Activated CD4-positive, alpha-beta T cell treated with anti-CD3 and anti-CD28 coated beads for 24 hours (primary cell): ENCODE results near the gene RITA1.

Experiments used
- DNase-seq, 2 donors: peaks; one replicate each; pipeline ENCODE4 v3.0.0-alpha.2; 2020; ENCODE audit warnings: low read depth in 2 of 2

The RITA1 gene

GRCh38 chr12:113230315-113231234, 45.1 kb downstream of the RITA1 start:
- no peak for DNase-seq

- DNase-seq = no peak
Observed at GRCh38 chr12:113231235-113232088, 45.9 kb downstream of the RITA1 start.

DNA sequence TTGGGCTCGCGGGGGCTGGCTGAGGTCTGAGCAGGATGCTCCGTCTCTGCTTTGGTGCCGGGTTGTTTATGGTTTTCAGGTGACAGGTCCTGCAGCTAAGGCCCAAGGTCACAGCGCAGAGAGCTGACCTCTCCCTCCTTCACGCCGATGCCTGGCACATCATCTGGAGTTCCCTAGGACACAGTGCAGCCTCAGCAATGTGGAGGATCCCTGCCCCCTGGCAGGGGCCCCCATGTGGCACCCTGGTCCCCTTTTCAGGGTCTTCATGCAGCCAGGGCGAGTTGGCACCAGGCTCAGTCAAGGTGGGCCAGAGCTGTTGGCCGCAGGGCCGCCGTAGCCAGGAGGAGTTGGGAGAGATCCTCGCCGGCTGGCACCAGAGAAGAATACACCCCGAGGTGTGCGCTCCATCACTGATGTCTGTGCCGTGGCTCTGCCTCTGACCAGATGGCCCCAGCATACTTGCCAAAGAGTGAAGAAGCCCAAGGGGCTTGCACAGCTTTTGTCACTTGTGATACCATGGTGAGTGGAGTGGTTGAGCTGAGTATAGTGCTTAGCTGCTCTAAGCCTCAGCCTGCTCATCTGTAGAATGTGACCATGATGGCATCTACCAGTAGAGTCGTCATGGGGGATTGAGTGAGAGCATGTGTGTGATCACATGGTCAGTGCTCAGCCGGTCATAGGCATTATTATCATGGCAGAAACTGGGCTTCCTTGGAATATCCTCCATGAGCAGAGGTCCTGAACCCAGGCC, 46.7 kb downstream of the RITA1 start:
- DNase-seq = no peak

DNA sequence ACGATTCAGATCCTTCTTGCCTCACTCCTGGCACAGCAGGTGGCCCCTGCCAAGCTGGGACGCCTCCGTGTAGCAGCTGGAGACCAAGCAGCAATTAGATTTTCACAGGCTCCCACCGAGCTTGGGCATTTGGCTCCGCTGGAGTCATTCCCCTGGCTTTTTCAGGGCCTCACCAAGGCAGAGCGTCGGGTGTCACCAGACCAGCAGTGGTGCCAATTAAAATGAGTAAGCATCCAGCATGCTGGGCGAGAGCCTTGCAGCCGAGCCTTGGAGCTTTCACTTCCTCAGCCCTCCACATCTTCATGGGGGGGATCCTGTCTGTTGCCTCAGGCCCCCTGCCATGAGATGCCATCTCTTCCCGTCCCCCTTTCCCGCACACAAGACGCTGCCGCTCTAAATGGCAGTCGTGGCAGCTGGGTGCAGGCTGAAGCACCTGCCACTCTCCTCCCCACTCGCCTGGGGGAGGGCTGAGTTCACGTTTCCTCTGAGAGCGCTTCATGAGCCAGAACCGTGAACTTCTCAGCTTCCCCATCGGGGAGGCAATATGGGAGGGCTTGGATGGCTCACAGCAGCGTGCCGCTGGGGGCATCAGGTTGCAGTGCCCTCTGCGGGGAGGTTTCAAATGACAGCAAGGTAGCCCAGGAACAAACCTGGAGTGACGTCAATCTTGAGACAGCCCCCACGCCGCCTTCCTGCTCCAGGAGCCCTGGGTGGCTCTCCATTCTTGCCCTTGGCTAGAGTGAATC, 47.5 kb downstream of the RITA1 start:
- peak; percentile 26 to 39 for DNase-seq

GRCh38 chr12:113233967-113234366, 48.4 kb downstream of the RITA1 start:
- DNase-seq = no peak

GRCh38 chr12:113234483-113234882, 49.0 kb downstream of the RITA1 start:
- DNase-seq = no peak

DNA sequence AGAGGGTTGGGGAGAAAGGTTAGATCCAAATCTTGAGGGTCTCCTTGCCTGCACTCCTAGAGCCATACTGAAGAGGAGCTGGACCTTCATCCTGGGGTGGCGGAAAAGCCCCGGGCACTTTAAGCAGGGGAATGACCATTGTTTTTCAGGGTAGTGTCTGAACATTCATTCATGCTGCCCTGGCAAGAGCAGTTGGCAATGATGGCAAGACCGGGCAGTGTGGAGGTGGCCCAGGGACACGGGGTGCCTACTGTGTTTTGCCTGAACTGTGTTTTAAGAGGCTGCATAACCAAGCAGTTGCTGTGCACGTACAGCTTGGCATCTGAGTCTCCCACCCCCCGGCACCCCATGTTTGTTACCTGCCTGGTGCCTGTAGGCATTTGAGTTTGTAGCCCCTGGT, 50.5 kb downstream of the RITA1 start:
- no peak for DNase-seq

DNA sequence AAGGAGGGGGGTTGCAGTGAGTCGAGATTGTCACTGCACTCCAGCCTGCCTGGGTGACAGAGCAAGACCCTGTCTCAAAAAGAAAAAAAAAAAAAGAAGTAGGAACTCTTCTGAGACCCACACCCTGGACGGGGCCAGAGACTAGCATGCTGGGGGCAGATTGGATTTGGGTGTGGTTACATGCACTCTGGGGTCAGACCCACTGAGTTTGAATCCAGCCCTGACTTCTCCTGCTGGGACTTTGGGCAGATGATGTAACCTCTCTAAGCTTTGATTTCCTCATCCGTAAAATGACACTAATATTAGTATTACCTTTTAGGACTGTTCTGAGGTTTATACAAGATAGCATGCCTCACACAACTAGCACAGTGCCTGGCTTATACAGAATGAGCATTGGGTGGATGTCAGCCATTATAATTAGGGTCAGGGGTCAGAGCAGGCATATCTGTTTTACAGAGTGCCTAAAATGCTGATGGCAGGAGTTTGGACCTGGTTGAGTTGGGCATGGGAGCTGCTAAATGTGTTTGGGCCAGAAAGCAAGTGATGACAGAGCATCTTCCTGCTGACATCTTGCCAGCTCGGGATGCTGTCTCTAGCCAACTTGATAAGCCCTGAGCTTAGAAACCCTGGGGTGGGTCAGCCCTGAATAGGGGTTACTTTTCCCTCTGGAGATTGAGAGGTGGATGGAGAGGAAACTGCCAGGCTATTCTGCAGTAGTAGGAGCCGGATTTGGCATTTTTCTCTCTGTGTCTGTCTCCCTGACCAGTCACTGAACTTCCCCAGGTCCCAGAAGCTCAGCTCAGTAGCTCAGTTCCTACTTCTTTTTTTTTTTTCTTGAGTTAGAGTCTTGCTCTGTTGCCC, 51.2 kb downstream of the RITA1 start:
- DNase-seq = no peak

DNA sequence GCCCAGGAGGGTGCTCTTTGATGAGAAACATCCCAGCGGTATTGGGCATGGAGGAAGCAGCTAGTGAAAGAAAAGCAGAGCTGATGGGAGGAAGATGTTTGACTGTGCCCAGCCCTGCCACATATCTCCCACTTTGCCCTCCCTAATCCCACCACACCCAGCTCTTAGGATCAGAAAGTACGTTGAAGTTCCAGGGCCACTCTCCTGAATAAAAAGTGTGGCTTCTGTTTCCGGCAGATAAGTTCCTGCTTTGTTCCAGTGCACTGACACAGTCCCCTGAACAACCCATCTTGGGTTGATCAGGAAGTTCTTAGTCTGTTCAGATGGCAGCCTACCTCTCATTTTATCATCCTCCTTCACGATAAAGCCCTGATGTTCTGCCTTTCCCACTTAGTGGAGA, 52.2 kb downstream of the RITA1 start:
- no peak for DNase-seq

- no peak for DNase-seq
Observed at GRCh38 chr12:113238309-113238708, 52.8 kb downstream of the RITA1 start.

GRCh38 chr12:113239288-113239771, 53.8 kb downstream of the RITA1 start:
- DNase-seq = no peak

DNA sequence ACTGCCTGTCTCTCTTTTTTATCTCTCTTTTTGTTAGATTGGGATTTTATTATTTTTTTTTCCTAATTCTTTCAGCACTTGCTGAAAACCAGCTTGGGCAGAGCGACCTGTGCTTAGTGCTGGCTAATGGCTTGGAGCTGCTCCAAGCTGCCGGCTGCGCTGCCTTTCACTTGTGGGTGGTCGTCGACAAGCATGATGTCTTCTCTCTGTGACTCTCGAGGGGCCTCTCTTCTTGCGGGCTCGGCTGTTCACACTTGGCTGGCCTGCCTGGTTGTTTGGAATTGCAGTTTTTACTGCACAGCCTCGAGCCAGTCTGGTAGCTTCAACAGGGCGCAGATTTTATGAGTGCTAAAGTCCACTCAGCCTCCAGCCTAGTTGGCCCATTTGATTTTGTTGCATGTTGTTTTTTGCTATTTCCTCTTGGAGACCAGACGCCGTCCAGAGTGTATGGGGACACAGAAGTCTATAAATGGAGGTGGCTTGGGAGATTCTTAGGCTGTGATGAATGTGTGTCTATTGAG, 54.4 kb downstream of the RITA1 start:
- no peak for DNase-seq

DNA sequence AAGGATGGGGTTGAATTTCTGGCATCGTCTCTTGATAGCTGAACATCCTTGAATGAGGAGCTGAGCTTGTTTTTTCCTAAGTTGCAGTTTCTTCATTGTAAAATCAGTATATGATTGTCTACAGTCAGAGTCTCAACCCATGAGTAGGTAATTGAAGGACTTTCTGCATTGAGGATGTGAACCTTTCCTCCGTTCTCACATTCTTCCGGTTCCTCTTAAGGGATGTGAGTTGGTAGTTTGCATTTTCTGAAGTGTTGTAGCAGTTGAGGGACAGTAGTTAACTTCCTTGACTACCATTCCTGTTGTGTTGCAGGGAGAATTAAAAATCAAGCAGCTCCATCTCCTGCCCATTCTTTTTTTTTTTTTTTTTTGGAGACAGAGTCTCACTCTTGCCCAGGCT, 54.9 kb downstream of the RITA1 start:
- no peak for DNase-seq

DNA sequence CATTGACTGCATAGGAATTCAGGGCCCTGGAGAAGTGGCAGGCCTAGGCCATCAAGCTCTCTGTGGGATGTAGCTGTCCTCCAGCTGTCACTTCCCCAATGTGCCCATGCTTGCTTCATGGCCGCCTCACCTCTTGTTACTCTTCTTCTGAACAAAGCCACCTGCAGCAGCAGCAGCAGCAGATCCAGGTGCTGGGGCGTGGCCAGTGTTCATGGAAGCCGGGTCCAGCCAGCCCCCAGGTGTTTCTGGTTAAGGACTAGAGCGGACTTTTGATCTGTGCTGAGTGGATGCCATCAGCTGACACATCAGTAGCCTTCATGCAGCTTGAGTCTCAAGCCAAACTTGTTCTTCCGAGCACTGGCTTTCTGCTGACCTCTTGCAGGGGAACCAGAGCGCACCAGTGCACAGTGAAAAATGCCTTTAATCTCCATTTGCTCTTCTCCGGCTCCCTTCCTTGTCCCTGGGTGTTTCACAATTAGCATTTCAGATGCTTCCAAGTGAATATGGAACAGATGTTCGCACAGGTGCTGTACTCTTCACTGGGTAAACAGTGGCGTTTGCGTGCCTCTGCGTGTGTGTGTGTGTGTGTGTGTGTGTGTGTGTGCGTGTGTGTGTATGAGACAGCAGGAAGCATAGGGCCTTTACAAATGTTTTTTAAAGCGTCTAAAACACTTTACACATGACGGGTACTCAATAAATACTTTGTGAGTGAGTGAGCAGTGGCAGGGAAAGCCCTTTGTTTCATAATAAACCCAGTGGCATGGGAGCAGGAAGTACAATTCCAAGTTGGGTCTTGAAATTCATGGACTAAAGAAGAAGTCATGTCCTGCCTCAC, 55.9 kb downstream of the RITA1 start:
- DNase-seq = no peak
